ENCODE measurements around the gene VAX1. TPM values are rescaled to one million over a fixed set of nuclear protein-coding genes. Genes with fewer than 3 reads are reported as not detected.

Gene VAX1
- total RNA-seq, 1 donor from 2014 or later, result not detected

DNA sequence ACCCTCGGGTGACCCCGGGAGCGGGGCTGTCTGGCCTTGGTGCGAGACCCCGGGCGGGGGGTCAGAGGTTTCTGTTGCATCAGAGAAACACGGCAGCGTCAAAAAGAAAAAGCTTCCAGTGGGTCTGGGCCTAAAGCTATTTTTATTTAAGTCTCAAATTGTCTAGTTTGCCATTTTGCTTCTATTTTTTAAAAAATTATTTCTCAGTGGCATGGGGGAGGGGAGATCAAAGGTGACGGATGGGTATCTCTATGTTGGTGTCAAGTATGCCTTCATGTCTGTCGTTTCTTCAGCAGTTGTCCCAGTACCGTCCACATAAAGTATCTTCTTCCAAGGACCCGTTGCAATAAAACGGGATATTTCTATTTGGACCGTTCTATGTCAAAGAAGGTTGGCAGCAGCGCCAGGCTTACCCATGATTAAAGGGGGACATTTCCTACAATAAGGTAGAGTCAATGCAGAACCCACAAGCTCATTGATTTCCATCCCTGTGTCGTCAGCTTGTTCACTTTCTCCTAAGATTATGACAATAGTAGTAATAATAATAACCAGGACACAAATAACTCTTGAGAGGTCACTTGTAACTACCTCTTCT, 26.0 kb upstream of the VAX1 start:
- no peak for DNase-seq

GRCh38 chr10:117163061-117163953, 25.2 kb upstream of the VAX1 start:
- no peak for DNase-seq

DNA sequence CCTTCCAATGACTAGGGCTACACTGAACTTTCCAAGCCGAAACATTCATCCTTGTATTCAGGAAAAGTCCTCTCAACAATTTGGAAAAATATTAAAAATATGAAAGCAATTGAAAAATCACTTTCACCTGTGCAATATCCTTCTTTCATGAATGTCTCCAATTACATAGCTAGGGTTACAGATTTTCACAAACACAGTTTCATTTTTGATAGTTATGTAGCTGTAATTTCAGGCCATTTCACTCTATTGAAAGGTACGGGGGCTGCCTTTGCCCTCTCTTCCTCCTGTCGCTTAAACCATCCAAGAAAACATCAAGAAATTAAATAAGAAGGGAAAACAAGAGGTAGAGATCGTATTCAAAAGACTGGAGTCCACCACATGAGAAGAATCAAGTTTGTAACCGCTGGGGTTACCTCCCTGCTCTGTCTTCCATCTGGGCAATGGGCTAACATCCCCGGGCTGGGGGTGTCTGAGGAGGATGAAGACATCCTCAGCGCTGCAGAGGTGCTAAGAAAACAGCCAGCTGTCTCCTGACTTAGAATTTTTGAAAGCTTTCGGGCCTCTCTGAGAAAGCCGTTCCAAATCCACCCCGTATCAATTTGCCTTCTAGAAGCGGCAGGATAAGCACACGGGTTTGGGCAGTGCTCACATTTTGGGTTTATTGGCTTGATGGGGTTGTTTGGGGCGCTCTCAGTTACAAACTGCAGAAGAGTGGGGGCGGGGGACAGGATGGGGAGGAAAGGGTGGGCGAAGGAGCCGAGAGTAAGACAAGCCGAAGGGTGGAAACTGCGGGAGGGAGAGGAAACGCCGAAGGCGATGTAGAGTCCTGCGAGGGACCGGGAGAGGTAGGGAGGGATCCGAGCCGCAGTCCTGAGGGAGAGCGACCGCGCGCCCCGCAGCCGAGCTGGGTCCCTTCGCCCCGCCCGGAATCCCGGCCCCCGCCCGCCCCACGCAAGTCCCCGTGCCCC, 24.3 kb upstream of the VAX1 start:
- DNase-seq, result no peak

DNA sequence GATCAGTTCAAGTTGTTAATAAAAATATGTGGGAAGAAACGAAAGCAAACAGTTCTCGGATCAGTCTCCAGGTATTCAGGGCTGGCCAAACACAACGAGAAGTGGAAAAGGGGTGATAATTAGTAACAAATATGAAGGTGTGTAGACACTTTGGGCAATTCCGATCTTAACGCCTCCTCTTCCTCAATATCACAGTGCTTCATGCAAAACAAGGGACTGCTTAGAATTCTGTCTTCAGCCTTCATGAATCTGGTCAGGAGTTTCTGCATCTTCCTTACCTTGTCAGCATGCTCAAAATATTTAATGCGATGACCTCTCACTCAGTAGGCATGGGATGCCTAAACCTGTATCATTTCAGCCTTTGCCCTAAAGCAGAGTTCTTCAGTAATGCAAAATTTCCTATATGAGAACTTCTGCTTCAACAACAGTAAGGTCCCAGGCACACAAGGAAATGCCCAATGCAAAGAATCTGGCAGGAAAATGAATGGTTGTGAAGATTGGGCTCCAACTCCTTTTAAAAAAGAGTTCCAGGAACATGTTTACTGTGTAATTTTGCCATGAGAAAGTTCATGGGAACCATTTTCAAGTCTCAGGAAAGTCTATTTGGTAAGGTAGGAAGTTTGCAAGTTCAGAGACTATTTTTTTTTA, 23.4 kb upstream of the VAX1 start:
- DNase-seq, result no peak

DNA sequence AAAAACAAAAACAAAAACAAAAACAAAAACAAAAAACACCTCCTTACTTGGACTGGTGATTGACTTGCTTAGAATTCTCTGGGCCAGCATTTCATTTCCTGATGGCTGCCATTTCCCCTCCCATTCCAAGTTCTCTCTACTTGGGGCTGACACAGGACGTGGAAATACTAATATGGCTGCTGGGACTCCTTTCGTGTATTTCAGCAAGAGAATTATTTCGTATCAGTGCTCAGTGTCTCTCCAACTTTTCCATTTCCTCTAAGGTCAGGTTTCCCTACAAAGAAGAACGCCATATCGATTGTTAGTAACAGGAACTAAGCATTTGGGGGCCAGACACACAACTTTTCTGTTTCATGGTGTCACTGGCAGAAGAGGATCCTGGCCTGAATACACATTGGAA, 22.5 kb upstream of the VAX1 start:
- no peak for DNase-seq

DNA sequence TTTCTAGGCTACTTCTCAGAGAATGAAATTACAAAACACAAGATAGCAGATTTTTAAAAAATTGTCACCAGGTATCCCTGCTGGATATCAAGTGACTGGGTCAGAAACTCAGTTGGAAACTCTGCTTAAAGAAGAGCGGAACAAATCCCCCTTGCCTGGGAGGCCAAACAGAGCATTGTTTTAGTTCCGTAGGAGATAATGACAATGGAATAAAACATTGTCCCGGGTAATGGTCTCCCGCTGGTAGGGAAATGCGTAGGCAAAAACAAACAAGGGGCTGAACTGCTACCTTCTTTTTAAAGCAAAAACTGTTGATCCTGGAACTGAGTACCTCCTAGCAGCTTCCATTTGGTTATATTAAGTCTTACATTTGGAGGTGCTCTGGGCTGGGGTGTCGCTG, 21.3 kb upstream of the VAX1 start:
- DNase-seq, result no peak

- DNase-seq, result no peak
Measured at GRCh38 chr10:117158297-117158696, 20.2 kb upstream of the VAX1 start.

- DNase-seq, result no peak
Measured at GRCh38 chr10:117152668-117153067, 14.6 kb upstream of the VAX1 start.

- DNase-seq, result no peak
Measured at GRCh38 chr10:117148284-117148683, 10.2 kb upstream of the VAX1 start.

GRCh38 chr10:117145019-117145418, 6.9 kb upstream of the VAX1 start:
- no peak for DNase-seq

DNA sequence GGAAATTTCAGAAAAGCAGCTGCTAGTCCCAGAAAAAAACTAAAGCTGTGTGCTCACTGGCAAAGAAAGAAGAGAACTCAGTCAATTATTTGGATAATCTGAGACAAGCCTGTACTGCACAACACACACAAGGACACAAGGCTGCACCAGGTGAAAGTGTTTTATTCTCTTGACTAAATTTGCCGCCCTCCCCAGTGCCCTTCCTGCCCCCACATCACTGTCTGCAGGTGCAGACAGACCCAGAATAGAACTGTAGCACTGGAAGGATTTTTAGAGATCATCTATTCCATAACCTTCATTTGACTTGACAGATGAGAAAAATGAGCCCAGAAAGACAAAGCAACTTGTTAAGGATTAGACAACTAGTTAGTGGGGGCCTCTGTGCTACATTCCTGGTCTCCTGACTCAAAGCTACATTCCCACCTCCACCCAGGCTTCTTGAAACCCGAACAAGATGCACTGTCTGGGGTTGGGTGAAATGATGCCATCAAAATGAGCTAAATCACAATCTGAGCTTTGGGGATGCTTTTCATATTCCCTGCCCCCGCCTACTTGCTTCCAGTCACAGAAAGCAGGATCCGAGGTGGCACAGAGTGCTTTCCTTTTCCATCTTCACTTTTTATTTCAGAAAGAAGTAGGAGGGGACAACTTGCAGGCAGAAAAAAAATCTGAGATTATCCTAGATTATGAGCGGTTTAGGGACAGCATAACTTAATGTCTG, 5.2 kb upstream of the VAX1 start:
- no peak for DNase-seq

DNA sequence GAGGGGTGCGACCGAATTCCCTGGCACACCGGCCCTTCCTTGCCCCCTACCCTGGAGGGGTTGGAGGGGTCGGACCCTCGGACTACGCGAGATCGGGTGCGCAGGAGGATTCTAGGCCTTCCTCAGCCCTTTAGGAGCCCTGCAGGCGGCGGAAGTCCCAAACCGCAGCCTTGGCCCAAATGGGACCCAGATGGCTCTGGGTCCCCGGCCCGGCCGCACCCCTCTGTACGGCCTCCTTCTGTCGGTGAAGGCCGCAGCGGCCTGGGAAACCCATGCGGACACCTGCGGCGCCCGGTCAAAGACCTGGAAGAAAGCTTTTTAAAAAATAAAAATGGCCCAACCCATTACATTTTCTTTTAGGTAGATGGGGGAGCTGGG, 2.4 kb upstream of the VAX1 start:
- no peak for DNase-seq

DNA sequence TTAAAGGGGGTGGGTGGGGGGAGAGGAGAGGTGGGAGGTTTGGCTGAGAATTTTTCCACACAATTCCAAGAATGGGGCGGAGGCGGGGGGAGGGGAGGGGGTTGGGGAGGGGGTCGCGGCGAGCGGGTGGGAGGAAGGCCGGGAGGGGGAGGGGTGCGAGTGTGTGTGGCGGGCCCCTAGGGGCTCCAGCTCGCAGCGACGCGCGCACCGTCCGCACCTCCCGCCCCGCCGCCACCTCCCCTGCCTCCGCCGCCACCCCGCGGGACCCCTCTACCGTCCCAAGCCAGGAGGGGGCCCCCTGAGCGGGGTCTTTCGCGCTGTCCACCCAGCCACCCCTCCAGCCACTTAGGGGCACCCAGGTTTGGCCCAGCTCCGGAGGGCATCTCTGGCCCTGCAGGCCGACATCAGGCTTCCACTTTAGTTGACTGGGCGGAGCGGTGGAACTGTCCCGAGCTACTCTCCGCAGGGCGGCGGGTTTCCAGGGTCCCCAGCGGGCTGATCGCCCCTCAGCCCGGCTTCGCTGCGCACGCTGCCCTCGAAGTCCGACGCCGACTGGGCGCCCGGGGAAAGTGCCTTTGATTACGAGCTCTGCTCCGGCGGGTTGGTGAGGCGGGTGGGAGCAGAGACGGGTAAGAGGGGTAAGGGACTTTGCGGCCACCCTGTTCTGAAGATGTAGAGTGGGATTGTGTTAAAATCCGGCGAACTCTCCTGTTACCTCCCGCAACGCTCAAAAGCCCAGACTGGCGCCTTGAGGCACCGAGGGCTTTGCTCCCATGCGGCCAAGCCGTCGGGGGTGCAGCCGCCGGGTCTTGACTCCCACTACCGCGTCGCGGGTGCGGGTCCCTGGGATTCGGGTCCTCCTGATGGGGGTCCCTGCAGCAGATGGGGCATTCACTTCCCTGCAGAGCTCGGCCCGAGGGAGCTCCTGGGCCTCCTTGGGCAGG, 1.8 kb upstream of the VAX1 start:
- DNase-seq, result no peak

- DNase-seq, result no peak
Measured at GRCh38 chr10:117138838-117139580, 939 bp upstream of the VAX1 start.

DNA sequence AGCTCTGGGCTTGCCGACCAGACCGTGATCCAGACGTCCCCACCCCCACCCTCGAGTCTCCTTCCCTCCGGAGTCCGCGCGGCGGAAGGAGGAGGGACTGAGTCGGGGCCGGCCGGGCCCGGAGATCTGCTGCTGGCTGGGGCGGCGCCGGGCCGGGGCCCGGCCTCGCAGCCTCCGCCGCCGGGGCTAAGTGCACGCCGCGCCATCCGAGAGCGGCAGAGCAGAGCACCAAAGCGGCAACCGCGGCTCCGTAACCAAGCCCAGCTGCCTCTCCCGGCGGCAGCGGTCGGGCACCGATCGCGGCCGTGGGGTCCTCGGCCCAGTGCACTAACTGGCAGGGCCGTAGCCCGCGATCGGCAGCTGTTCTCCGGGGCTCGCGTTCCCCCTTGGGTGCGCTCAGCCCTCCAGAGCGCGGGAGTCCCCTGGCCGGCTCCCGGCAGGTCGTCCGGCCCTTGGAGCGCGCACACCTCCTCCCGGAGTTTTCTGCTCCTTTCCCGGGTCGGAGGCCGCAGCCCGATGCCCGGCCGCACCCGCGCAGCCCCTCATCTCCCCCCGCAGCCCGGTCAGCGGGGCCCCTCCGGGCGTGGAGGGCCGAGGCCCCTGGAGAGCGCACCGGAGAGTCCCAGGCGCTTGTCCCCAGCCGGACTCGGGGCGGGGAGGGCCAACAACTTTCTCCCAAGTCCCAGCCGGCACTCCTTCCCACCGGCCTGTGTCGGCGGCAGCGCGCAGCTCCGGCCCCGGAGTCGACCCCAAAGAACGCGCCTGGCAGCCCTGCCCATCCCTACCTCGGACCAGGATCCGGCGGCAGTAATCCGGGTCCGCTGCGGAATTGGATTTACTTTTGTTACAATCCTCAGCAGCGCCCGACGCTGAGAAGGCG, 799 bp downstream of the VAX1 start:
- no peak for DNase-seq

GRCh38 chr10:117136391-117136975, 1.6 kb downstream of the VAX1 start:
- no peak for DNase-seq

DNA sequence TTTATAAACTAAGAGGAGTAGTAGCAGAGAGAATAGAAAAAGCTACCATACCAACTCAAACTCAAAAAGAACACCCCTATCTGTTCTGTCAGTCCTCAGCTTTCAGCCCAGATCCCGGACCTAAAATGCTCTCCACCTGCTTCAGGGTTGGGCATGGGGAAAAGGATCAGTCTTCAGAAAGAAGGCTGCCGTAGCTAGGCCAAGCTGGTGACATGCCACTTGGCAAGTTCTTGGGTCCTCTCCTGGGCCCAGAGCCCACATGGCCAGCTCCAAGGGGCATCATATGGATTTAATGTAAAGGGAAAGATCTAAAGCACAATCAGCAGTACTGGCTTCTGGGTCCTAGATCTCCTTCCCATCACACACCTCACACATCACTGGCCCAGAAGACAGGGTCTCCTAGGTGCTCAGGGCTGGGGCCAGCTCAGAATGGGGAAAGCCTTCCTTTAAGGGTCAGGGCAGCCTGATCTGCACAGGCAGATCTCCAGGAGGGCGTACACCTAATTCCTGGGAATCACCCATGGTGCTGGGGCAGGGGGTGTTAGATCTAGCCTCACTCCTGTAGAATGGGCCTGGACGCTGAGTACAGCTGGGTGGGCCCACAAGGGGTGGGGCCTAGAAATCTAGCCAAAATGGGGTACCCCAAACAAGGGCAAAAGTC, 2.5 kb downstream of the VAX1 start:
- DNase-seq, result no peak

- DNase-seq, result no peak
Measured at GRCh38 chr10:117135026-117135372, 3.1 kb downstream of the VAX1 start.

All from skin of body (tissue), 2 donors.